H1 (cell line): ENCODE data around the gene LHB.

Experiments
- GABPA ChIP-seq: IDR thresholded peaks from 2 replicates; pipeline ENCODE4 v1.6.1; 2011; ENCODE audit warnings: mild to moderate bottlenecking, low read length, moderate library complexity, borderline replicate concordance; ENCODE audit not compliant: insufficient read depth
- JUN ChIP-seq: IDR thresholded peaks from 2 replicates; pipeline ENCODE4 v1.6.1; 2011; ENCODE audit warnings: low read depth, mild to moderate bottlenecking, improper control_type of control experiment, low read length
- POLR2A ChIP-seq, 2 experiments: IDR thresholded peaks; 1 replicate in 1 of 2; 2 replicates in 1 of 2; pipeline ENCODE4 v1.6.1; 2011; ENCODE audit warnings: low read depth in 2 of 2, low read length in 2 of 2, mild to moderate bottlenecking in 2 of 2; ENCODE audit errors: control extremely low read depth in 1 of 2
- POLR2AphosphoS5 ChIP-seq: IDR thresholded peaks from 2 replicates; pipeline ENCODE4 v1.6.1; 2011; ENCODE audit warnings: low read depth, low read length
- RXRA ChIP-seq: IDR thresholded peaks from 2 replicates; pipeline ENCODE4 v1.6.1; 2011; ENCODE audit warnings: low read depth, mild to moderate bottlenecking, low read length, moderate library complexity; ENCODE audit not compliant: insufficient read depth
- YY1 ChIP-seq: IDR thresholded peaks from 2 replicates; pipeline ENCODE4 v1.6.1; 2011; ENCODE audit warnings: low read depth, mild to moderate bottlenecking, low read length
- TF ChIP-seq, protein P1 (sequence below): IDR thresholded peaks from 2 replicates; pipeline ENCODE4 v1.6.1; 2011; ENCODE audit warnings: low read length, improper control_type of control experiment
- TF ChIP-seq, protein P2 (sequence below), 3 experiments: IDR thresholded peaks; 1 replicate in 2 of 3; 2 replicates in 1 of 3; pipeline versions ENCODE4 v1.5.1 to v1.6.1; 2011; ENCODE audit warnings: low read length in 3 of 3, mild to moderate bottlenecking in 3 of 3, inconsistent platforms in 2 of 3, low read depth in 1 of 3, moderate library complexity in 1 of 3; ENCODE audit not compliant: insufficient read depth in 1 of 3; ENCODE audit errors: control extremely low read depth in 1 of 3
- TF ChIP-seq, protein P3 (sequence below): fragments of 300-600 bp; sonication (generic); IDR thresholded peaks from 2 replicates; pipeline ENCODE4 v1.7.1; 2012; ENCODE audit warnings: low read length, moderate library complexity, mild to moderate bottlenecking, inconsistent platforms; ENCODE audit not compliant: insufficient replicate concordance

DNA sequence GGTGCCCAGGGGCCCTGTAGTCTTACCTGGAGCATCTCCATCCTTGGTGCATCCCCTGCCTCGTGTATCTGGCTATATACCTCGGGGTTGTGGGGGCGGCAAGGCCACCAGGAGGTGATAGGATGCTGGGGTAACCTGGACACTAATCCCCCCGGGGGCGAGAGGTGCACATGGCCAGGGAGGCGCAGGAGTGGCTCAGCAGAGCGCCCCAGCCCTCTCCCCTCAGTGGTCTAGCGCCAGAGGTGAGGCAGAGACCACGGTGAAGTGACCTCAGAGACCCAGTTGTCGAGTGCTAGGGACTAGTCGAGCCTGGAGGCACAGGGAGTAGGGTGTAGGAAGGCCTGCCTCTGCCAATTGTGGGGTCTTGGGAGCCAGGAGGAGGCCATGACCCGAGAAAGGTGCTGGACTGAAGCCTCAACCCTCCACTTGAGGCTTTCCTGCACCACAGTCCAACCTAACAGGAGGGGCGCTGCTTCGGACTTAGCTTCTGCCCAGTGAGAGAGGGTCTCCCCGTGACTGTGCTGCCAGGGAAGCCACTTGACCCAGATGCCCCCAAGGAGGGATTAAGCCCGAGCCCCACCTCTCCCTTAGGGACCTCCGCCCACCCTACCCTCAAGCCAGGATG, at the start of gene LHB:
- TF ChIP-seq, protein P1, sequence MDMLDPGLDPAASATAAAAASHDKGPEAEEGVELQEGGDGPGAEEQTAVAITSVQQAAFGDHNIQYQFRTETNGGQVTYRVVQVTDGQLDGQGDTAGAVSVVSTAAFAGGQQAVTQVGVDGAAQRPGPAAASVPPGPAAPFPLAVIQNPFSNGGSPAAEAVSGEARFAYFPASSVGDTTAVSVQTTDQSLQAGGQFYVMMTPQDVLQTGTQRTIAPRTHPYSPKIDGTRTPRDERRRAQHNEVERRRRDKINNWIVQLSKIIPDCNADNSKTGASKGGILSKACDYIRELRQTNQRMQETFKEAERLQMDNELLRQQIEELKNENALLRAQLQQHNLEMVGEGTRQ: no peak
- TF ChIP-seq, protein P2, sequence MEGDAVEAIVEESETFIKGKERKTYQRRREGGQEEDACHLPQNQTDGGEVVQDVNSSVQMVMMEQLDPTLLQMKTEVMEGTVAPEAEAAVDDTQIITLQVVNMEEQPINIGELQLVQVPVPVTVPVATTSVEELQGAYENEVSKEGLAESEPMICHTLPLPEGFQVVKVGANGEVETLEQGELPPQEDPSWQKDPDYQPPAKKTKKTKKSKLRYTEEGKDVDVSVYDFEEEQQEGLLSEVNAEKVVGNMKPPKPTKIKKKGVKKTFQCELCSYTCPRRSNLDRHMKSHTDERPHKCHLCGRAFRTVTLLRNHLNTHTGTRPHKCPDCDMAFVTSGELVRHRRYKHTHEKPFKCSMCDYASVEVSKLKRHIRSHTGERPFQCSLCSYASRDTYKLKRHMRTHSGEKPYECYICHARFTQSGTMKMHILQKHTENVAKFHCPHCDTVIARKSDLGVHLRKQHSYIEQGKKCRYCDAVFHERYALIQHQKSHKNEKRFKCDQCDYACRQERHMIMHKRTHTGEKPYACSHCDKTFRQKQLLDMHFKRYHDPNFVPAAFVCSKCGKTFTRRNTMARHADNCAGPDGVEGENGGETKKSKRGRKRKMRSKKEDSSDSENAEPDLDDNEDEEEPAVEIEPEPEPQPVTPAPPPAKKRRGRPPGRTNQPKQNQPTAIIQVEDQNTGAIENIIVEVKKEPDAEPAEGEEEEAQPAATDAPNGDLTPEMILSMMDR (IDR thresholded peaks at IDR 0.05; ENCODE audit: control extremely low read depth in 1 of 3, insufficient read depth in 1 of 3, low read depth in 1 of 3, low read length in 3 of 3): peak; percentile 0 to 38 (median 30); a peak in 3 of 4 replicates
- TF ChIP-seq, protein P3, sequence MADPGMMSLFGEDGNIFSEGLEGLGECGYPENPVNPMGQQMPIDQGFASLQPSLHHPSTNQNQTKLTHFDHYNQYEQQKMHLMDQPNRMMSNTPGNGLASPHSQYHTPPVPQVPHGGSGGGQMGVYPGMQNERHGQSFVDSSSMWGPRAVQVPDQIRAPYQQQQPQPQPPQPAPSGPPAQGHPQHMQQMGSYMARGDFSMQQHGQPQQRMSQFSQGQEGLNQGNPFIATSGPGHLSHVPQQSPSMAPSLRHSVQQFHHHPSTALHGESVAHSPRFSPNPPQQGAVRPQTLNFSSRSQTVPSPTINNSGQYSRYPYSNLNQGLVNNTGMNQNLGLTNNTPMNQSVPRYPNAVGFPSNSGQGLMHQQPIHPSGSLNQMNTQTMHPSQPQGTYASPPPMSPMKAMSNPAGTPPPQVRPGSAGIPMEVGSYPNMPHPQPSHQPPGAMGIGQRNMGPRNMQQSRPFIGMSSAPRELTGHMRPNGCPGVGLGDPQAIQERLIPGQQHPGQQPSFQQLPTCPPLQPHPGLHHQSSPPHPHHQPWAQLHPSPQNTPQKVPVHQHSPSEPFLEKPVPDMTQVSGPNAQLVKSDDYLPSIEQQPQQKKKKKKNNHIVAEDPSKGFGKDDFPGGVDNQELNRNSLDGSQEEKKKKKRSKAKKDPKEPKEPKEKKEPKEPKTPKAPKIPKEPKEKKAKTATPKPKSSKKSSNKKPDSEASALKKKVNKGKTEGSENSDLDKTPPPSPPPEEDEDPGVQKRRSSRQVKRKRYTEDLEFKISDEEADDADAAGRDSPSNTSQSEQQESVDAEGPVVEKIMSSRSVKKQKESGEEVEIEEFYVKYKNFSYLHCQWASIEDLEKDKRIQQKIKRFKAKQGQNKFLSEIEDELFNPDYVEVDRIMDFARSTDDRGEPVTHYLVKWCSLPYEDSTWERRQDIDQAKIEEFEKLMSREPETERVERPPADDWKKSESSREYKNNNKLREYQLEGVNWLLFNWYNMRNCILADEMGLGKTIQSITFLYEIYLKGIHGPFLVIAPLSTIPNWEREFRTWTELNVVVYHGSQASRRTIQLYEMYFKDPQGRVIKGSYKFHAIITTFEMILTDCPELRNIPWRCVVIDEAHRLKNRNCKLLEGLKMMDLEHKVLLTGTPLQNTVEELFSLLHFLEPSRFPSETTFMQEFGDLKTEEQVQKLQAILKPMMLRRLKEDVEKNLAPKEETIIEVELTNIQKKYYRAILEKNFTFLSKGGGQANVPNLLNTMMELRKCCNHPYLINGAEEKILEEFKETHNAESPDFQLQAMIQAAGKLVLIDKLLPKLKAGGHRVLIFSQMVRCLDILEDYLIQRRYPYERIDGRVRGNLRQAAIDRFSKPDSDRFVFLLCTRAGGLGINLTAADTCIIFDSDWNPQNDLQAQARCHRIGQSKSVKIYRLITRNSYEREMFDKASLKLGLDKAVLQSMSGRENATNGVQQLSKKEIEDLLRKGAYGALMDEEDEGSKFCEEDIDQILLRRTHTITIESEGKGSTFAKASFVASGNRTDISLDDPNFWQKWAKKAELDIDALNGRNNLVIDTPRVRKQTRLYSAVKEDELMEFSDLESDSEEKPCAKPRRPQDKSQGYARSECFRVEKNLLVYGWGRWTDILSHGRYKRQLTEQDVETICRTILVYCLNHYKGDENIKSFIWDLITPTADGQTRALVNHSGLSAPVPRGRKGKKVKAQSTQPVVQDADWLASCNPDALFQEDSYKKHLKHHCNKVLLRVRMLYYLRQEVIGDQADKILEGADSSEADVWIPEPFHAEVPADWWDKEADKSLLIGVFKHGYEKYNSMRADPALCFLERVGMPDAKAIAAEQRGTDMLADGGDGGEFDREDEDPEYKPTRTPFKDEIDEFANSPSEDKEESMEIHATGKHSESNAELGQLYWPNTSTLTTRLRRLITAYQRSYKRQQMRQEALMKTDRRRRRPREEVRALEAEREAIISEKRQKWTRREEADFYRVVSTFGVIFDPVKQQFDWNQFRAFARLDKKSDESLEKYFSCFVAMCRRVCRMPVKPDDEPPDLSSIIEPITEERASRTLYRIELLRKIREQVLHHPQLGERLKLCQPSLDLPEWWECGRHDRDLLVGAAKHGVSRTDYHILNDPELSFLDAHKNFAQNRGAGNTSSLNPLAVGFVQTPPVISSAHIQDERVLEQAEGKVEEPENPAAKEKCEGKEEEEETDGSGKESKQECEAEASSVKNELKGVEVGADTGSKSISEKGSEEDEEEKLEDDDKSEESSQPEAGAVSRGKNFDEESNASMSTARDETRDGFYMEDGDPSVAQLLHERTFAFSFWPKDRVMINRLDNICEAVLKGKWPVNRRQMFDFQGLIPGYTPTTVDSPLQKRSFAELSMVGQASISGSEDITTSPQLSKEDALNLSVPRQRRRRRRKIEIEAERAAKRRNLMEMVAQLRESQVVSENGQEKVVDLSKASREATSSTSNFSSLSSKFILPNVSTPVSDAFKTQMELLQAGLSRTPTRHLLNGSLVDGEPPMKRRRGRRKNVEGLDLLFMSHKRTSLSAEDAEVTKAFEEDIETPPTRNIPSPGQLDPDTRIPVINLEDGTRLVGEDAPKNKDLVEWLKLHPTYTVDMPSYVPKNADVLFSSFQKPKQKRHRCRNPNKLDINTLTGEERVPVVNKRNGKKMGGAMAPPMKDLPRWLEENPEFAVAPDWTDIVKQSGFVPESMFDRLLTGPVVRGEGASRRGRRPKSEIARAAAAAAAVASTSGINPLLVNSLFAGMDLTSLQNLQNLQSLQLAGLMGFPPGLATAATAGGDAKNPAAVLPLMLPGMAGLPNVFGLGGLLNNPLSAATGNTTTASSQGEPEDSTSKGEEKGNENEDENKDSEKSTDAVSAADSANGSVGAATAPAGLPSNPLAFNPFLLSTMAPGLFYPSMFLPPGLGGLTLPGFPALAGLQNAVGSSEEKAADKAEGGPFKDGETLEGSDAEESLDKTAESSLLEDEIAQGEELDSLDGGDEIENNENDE: no peak
- no peak for TF ChIP-seq GABPA
- TF ChIP-seq RXRA: no peak
- TF ChIP-seq POLR2A (IDR thresholded peaks at IDR 0.05; ENCODE audit: control extremely low read depth in 1 of 2, low read depth in 2 of 2, low read length in 2 of 2): no peak
- TF ChIP-seq YY1: no peak
- no peak for TF ChIP-seq JUN
- no peak for TF ChIP-seq POLR2AphosphoS5
